IPS-20b (cell line): ENCODE data around the gene ADARB1.
"Not testable (repeated sequence)": the region's sequence is repeated elsewhere in the genome, so short reads cannot be mapped to it uniquely, and the experiment has no call there.

Experiments
- H3K27ac ChIP-seq: one replicate; pipeline ENCODE4 v1.5.1; 2013; ENCODE audit warnings: low read length
- H3K27me3 ChIP-seq: 2 replicates; pipeline ENCODE4 v1.6.1; 2013; ENCODE audit warnings: mild to moderate bottlenecking, low read length, inconsistent platforms; ENCODE audit not compliant: insufficient read depth
- H3K36me3 ChIP-seq: 2 replicates; pipeline ENCODE4 v1.6.1; 2013; ENCODE audit warnings: low read depth, mild to moderate bottlenecking, inconsistent platforms, low read length, moderate library complexity; ENCODE audit not compliant: insufficient read depth
- H3K4me1 ChIP-seq: 2 replicates; pipeline ENCODE4 v1.6.1; 2013; ENCODE audit warnings: mild to moderate bottlenecking, control low read depth, inconsistent platforms, low read length, moderate library complexity; ENCODE audit not compliant: insufficient read depth
- H3K4me3 ChIP-seq: 2 replicates; pipeline ENCODE4 v1.5.1; 2013; ENCODE audit warnings: mild to moderate bottlenecking, low read length, inconsistent platforms
- H3K9ac ChIP-seq: 2 replicates; pipeline ENCODE4 v1.6.1; 2013; ENCODE audit warnings: low read depth, mild to moderate bottlenecking, inconsistent platforms, low read length, moderate library complexity
- H3K9me3 ChIP-seq: 2 replicates; pipeline ENCODE4 v1.6.1; 2013; ENCODE audit warnings: mild to moderate bottlenecking, low read depth, low read length, inconsistent platforms; ENCODE audit not compliant: insufficient read depth

The ADARB1 gene

DNA sequence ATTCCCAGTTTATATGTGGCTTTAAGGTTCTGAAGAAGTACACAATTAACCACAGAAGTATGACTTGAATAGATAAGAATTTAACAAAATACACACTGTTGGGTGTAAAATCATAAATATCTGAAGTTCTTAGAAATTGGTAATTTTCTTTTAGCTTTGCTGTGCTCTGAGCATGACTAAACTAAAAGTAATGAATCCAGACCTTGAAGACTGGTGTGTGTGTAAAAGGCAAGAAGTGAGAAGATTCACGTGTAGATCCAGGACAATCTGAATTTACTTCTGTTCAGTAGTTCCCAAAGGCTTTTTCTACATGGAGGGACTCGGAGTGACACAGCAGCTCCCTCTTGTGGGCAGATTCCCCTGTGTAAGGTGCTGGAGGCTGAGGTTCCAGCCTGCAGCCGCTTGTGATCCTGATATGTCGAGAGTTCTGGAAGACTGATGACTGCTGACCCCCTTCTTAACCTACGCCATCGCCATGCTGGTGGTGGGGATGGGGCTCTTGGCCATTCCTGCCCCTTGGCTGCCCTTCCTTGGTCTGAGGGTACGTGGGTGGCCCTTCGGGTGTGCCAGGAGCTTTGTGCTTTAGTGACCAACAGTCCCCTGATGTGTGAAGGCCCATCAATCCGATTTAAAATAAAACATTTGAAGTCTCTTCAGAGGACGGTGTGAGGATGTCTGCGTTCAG, 62.7 kb downstream of the ADARB1 start:
- Histone ChIP-seq H3K27me3 (no peaks in the 10 kb centered on the region), H3K36me3 (no peaks in the 10 kb centered on the region), H3K4me3 (no peak overlapping the region), H3K4me1 (no peaks in the 10 kb centered on the region), H3K27ac (no peak overlapping the region), H3K9ac (no peak overlapping the region), H3K9me3 (no peaks in the 10 kb centered on the region)

DNA sequence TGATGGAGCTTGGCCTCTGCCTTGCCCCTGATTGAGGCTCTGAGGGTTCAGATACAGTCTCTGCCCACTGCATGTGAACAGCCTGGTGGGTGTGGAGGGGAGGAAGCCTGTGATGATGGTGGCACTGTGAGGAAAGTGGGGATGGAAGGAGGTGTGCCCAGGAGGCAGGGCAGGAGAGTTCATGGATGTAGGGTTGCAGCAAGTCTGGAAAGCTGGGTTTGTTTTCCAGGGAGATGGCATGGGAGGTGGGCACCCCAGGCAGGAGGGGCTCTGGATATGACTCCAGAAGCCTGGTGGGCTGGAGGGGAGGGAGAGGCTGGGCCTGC, 63.2 kb downstream of the ADARB1 start:
- Histone ChIP-seq H3K9ac (no peak overlapping the region), H3K4me1 (no peaks in the 10 kb centered on the region), H3K36me3 (no peaks in the 10 kb centered on the region), H3K27me3 (no peaks in the 10 kb centered on the region), H3K27ac (no peak overlapping the region), H3K4me3 (no peak overlapping the region), H3K9me3 (no peaks in the 10 kb centered on the region)

DNA sequence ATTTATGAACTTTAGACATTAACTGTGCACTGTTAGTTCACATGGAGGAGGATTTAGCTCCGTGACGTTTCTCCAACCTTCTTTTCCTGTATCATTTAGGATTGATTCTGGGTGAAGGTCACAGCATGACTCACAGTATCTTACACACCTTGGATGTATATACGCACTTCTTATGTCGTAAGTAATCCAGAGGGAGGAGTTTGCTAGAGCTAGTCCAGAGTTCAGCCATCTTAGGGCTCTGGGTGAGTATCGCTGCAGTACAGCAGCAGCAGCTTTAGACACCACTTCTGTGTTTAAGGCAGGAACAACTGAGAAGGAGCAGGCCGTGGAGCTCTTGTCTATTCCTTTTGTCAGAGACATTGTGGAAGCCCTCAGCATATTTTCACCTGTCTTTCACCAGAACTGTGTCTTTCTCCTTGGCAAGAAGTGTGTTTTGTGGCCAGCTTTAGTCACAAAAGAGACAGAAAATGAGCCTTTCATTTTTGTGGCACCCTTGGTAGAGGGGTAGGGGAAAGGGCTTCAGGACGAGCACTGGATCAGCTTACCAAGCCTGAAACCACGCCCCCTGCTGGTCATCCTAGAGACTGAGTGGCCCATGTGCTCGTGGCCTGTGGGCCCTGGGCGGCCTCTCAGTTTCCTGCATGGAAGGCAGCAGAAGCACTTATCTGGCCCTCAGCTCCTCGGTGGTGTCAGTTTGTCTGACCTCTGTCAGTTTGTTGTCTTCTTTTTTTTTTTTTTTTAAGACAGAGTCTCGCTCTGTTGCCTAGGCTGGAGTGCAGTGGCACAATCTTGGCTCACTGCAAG, 64.0 kb downstream of the ADARB1 start:
- Histone ChIP-seq H3K27me3 (no peaks in the 10 kb centered on the region), H3K4me1 (no peaks in the 10 kb centered on the region), H3K9ac (no peak overlapping the region)

DNA sequence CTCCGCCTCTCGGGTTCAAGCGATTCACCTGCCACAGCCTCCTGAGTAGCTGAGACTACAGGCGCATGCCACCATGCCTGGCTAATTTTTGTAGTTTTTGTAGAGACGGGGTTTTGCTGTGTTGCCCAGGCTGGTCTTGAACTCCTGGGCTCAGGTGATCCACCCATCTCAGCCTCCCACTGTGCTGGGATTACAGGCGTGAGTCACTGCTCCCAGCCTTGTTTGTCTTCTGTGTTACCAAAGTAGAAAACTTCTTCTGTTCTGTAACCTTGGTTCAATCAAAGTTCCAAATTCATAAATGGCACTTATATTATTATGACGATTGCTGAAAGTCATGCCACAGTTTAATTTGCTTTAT, 64.6 kb downstream of the ADARB1 start:
- not testable (repeated sequence) for H3K36me3 ChIP-seq, H3K27ac ChIP-seq, H3K4me3 ChIP-seq, H3K4me1 ChIP-seq, H3K9ac ChIP-seq, H3K9me3 ChIP-seq, H3K27me3 ChIP-seq

More for the DNA sequence above, 64.0 kb downstream of the ADARB1 start:
- no peaks in the 10 kb centered on the region for H3K36me3 ChIP-seq
- no peak overlapping the region for H3K27ac ChIP-seq
- H3K4me3 ChIP-seq: no peak overlapping the region
- no peaks in the 10 kb centered on the region for H3K9me3 ChIP-seq

DNA sequence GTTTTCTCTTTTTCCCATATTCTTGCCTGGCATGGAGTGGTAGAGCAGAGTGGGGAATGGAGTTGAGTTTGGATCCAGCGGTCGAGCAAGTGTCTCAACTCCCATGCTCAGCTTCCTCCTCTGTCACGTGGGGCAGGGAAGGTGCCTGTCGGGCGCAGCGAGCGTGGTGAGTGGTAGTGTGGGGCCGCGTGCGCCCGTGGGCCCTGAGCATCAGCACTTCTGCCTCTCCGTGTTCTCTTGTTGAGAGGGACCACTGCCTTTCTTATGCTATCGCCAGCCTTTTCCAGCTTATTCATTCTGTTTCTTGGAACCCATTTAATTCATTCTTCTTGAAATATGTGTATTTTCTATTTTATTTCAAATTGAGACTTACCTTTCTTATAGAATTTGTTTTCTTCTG, 65.1 kb downstream of the ADARB1 start:
- H3K9ac ChIP-seq: no peak overlapping the region
- H3K4me3 ChIP-seq: no peak overlapping the region
- H3K27me3 ChIP-seq: no peaks in the 10 kb centered on the region
- H3K27ac ChIP-seq: no peak overlapping the region
- H3K4me1 ChIP-seq: no peaks in the 10 kb centered on the region
- no peaks in the 10 kb centered on the region for H3K9me3 ChIP-seq
- no peaks in the 10 kb centered on the region for H3K36me3 ChIP-seq

DNA sequence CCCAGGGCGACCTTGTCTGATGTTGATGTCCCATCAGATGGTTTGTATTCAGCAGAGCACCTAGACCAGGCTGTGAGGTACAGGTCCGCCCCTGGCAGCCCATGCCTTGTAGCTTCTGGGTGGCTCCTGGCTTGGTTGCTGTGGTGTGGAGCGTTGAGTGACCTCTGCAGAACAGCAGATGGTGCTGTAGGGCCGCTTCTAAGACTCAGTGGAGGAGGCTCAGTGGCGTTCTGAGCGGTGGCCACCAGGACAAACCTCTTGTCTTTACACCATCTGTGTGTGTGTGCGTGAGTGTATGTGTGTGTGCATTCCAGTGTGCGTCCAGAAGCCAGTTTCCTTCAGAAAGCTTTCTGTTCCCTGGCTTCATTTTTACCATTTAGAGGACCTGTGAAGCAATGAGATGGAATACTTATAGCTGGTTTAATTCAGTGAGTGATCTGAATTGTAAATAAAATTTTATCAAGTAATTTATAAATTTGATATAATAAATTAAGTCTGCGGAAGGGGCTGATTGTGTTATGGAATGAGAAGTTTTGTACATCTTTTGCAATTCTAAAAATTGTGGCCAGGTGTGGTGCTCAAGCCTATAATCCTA, 66.1 kb downstream of the ADARB1 start:
- Histone ChIP-seq H3K27ac (no peak overlapping the region), H3K9ac (no peak overlapping the region), H3K4me3 (no peak overlapping the region), H3K4me1 (no peaks in the 10 kb centered on the region), H3K27me3 (no peaks in the 10 kb centered on the region), H3K9me3 (no peaks in the 10 kb centered on the region), H3K36me3 (no peaks in the 10 kb centered on the region)

DNA sequence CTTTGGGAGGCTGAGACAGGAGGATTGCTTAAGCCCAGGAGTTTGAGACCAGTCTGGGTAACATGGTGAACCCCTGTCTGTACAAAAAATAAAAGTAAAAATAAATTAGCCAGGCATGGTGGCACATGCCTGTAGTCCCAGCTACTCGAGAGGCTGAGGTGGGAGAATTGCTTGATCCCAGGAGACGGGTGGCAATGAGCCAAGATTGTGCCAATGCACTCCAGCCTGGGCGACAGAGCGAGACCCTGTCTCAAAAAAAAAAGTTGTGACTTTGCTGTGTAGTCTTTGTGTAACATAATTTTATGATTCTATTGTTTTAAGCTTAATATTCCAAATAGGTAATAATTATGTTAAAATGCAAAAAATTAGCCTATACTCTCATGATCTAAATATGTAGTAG, 66.6 kb downstream of the ADARB1 start:
- H3K27ac ChIP-seq, H3K4me1 ChIP-seq, H3K9me3 ChIP-seq, H3K27me3 ChIP-seq, H3K9ac ChIP-seq, H3K36me3 ChIP-seq, H3K4me3 ChIP-seq: not testable (repeated sequence)

DNA sequence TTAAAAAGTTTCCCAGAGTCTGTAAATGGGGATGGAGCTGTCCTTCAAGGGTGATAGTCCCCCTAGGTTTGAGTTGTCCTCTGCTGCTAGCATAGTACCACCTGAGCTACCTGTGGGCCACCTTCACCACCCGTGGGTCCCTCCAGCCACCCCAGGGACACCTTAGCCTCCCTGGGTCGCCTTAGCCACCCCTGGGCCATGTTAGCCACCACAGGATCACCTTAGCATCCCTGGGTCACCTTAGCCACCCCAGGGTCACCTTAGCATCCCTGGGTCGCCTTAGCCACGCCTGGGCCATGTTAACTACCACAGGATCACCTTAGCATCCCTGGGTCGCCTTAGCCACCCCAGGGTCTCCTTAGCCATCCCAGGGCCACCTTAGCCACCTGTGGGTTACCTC, 67.1 kb downstream of the ADARB1 start:
- Histone ChIP-seq H3K27ac (no peak overlapping the region), H3K36me3 (no peaks in the 10 kb centered on the region), H3K4me1 (no peaks in the 10 kb centered on the region), H3K9me3 (no peaks in the 10 kb centered on the region), H3K27me3 (no peaks in the 10 kb centered on the region), H3K9ac (no peak overlapping the region), H3K4me3 (no peak overlapping the region)

DNA sequence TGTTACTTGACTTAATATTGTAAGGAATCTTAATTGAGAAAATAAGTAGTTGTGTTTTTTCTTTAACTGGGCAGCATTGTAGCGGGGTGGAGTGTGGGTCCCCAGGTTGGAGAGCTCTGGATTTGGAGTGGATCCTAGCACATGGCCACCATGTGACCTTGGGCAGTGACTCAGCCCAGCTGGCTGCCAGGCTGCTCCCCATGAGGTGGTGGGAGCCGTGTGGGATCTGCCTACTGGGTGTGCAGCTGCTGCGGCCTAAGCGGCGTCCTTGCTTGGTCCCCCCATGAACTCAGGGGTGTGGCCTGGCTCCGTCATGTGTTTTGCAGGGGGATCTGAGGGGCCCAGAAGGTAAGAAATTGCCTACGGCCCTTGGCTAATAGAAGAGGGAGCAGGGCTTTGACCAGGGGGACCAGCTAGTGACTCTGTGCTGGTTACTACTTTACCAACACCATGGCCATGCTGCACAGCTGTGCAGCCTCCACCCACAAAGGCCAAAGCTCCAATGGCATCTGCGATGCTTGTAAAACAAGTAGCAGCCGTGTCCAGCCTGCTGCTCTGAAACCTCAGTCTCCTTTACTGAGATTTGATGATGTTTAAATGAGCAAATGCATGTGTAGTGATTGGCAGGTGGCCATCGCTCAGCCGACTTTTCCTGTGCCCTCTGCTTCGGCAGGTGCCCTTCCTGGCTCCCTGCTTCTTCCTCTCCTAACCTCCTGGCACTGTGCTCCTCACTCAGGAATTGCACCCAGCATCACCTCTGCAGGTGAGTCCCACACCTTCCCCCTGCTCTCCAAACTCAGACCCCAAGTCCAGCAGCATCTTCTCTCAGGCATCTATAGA, 68.3 kb downstream of the ADARB1 start:
- no peak overlapping the region for H3K4me3 ChIP-seq
- H3K9ac ChIP-seq: no peak overlapping the region
- H3K9me3 ChIP-seq: no peaks in the 10 kb centered on the region
- H3K27me3 ChIP-seq: no peaks in the 10 kb centered on the region
- no peaks in the 10 kb centered on the region for H3K4me1 ChIP-seq
- no peak overlapping the region for H3K27ac ChIP-seq
- no peaks in the 10 kb centered on the region for H3K36me3 ChIP-seq

DNA sequence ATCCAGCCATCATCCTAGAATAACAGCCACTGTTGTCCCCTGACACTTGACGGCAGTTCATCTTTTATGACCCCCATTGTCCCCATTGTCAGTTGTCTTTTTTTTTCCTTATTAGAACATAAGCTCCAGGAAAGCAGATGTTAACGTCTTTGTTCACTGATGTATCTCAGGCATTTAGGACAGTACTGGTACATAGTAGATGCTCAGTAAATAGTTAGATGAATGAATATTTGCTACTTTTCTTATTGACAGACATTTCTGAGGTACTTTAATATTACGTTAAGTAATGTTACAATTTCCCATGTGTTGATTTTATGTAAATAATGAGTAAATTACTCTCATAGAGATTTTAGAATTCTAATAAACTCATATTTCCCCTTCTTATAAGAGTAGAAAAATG, 69.5 kb downstream of the ADARB1 start:
- no peaks in the 10 kb centered on the region for H3K9me3 ChIP-seq
- no peaks in the 10 kb centered on the region for H3K27me3 ChIP-seq
- H3K27ac ChIP-seq: no peak overlapping the region
- no peaks in the 10 kb centered on the region for H3K36me3 ChIP-seq
- H3K4me3 ChIP-seq: no peak overlapping the region
- H3K4me1 ChIP-seq: no peaks in the 10 kb centered on the region
- no peak overlapping the region for H3K9ac ChIP-seq

DNA sequence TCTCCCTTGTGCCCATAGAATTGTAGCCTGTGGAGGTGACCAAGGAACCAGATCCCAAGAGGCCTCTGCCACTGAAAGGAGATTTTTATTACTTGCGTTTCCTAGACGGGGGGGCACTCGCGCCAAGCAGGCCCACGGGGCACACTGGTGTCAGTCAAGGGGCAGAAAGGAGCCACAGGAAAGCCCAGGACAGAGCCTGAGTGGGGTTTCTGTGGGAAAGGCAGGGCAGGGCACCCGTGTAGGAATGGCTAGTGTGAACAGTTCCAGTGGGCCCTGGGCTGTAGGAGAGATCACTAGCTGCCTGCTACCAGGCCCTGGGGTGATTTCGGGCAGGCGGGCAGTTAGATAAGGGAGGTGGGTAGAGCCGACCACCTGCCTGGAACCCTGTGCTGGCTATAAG, 70.8 kb downstream of the ADARB1 start:
- no peaks in the 10 kb centered on the region for H3K36me3 ChIP-seq
- no peak overlapping the region for H3K4me3 ChIP-seq
- no peak overlapping the region for H3K27ac ChIP-seq
- no peaks in the 10 kb centered on the region for H3K27me3 ChIP-seq
- no peaks in the 10 kb centered on the region for H3K9me3 ChIP-seq
- H3K9ac ChIP-seq: no peak overlapping the region
- no peaks in the 10 kb centered on the region for H3K4me1 ChIP-seq
